Suprapubic skin (tissue), 4 donors: Measurements from ENCODE around the gene SEMA5A. TPM values are rescaled to one million over a fixed set of nuclear protein-coding genes. Genes with fewer than 3 reads are reported as not detected.

Experiments
- DNase-seq, 2 donors: peaks; one replicate each; pipeline ENCODE4 v3.0.0-alpha.2; 2019; ENCODE audit warnings: low spot score in 2 of 2
- H3K27ac ChIP-seq: fragments of 200-600 bp; sonication (generic); one replicate; pipeline ENCODE4 v1.5.1; 2019
- H3K27me3 ChIP-seq: fragments of 200-600 bp; sonication (generic); one replicate; pipeline ENCODE4 v1.5.1; 2019
- H3K36me3 ChIP-seq: fragments of 200-600 bp; sonication (generic); one replicate; pipeline ENCODE4 v1.5.1; 2019
- H3K4me1 ChIP-seq: fragments of 200-600 bp; sonication (generic); one replicate; pipeline ENCODE4 v1.5.1; 2019
- H3K4me3 ChIP-seq: fragments of 200-600 bp; sonication (generic); one replicate; pipeline ENCODE4 v1.5.1; 2019; ENCODE audit warnings: mild to moderate bottlenecking
- H3K9me3 ChIP-seq: fragments of 200-600 bp; sonication (generic); one replicate; pipeline ENCODE4 v1.5.1; 2019
- CTCF ChIP-seq, 2 donors: fragments of 200-600 bp in 1 of 2; fragments of 450-650 bp in 1 of 2; sonication (generic) in 1 of 2; IDR thresholded peaks; one replicate each; pipeline ENCODE4 v1.5.1; 2016 to 2019; ENCODE audit warnings: antibody characterized with exemption in 2 of 2, mild to moderate bottlenecking in 1 of 2, moderate library complexity in 1 of 2
- EP300 ChIP-seq: sonication (generic); formaldehyde crosslinking; IDR thresholded peaks from one replicate; pipeline ENCODE4 v1.6.1; 2017; ENCODE audit warnings: antibody characterized with exemption
- POLR2A ChIP-seq, 2 donors: fragments of 450-650 bp; IDR thresholded peaks; one replicate each; pipeline ENCODE4 v1.6.1; 2017; ENCODE audit warnings: antibody characterized with exemption in 2 of 2, mild to moderate bottlenecking in 2 of 2, moderate library complexity in 2 of 2
- POLR2AphosphoS5 ChIP-seq, 3 donors: sonication (generic); formaldehyde crosslinking; IDR thresholded peaks; one replicate each; pipeline ENCODE4 v1.6.1; 2017; ENCODE audit warnings: antibody characterized with exemption in 3 of 3
- WGBS: methylation state at CpG from one replicate; pipeline ENCODE4 v1.1.5; 2018; 5-methylcytosine and 5-hydroxymethylcytosine counted together
- total RNA-seq, 4 donors: library from RNA; depleted of rRNA; stranded (reverse); fragments of >200 nt; gene quantifications; one replicate each; pipeline ENCODE4 v1.1.0, GENCODE V29; 2016

Gene SEMA5A
- total RNA-seq, 4 donors from 2014 or later, result 14.5 to 31.7 (median 23.4) TPM

- Histone ChIP-seq H3K9me3 (no peaks in the 10 kb centered on the region), H3K27me3 (no peaks in the 10 kb centered on the region), H3K4me1 (peaks cover 18% of the 10 kb centered on the region), H3K27ac (no peak overlapping the region), H3K4me3 (no peak overlapping the region), H3K36me3 (no peaks in the 10 kb centered on the region)
- 17% methylated on average over 5 of the region's 5 CpGs for WGBS
- no peak for TF ChIP-seq EP300
- TF ChIP-seq POLR2AphosphoS5 (IDR thresholded peaks at IDR 0.05), result no peak
- TF ChIP-seq CTCF (IDR thresholded peaks at IDR 0.05), result no peak
- DNase-seq, result no peak
Observed at GRCh38 chr5:9348401-9348996, 197.4 kb downstream of the SEMA5A start.

GRCh38 chr5:9347541-9348295 is 198.2 kb downstream of the SEMA5A start:
- no peak overlapping the region for H3K27ac ChIP-seq

GRCh38 chr5:9347032-9347431 is 198.8 kb downstream of the SEMA5A start:
- no peak for DNase-seq
- 83% methylated on average over 3 of the region's 3 CpGs for WGBS
- H3K27ac ChIP-seq, result no peak overlapping the region
- no peak for TF ChIP-seq POLR2A (IDR thresholded peaks at IDR 0.05)
- no peak for TF ChIP-seq EP300
- no peaks in the 10 kb centered on the region for H3K36me3 ChIP-seq
- no peak overlapping the region for H3K4me3 ChIP-seq
- no peaks in the 10 kb centered on the region for H3K9me3 ChIP-seq
- H3K27me3 ChIP-seq, result no peaks in the 10 kb centered on the region
- peaks cover 21% of the 10 kb centered on the region for H3K4me1 ChIP-seq

More at GRCh38 chr5:9347541-9348295, 198.2 kb downstream of the SEMA5A start:
- peaks cover 21% of the 10 kb centered on the region for H3K4me1 ChIP-seq
- WGBS, result 57% methylated on average over 7 of the region's 7 CpGs
- H3K27me3 ChIP-seq, result no peaks in the 10 kb centered on the region
- TF ChIP-seq POLR2AphosphoS5 (IDR thresholded peaks at IDR 0.05) (no peak), CTCF (IDR thresholded peaks at IDR 0.05) (no peak), EP300 (no peak), POLR2A (IDR thresholded peaks at IDR 0.05) (no peak)
- no peak overlapping the region for H3K4me3 ChIP-seq
- DNase-seq, result no peak
- no peaks in the 10 kb centered on the region for H3K36me3 ChIP-seq
- no peaks in the 10 kb centered on the region for H3K9me3 ChIP-seq

- peaks cover 19% of the 10 kb centered on the region for H3K4me1 ChIP-seq
- DNase-seq, result no peak
- TF ChIP-seq EP300 (no peak), POLR2A (IDR thresholded peaks at IDR 0.05) (no peak)
- no peaks in the 10 kb centered on the region for H3K27me3 ChIP-seq
- H3K36me3 ChIP-seq, result no peaks in the 10 kb centered on the region
- H3K27ac ChIP-seq, result no peak overlapping the region
- 70% methylated on average over 1 of the region's 1 CpG for WGBS
- no peak overlapping the region for H3K4me3 ChIP-seq
- H3K9me3 ChIP-seq, result no peaks in the 10 kb centered on the region
Observed at GRCh38 chr5:9344751-9345240, 201.1 kb downstream of the SEMA5A start.

- no peak overlapping the region for H3K27ac ChIP-seq
- H3K27me3 ChIP-seq, result no peaks in the 10 kb centered on the region
- no peak for TF ChIP-seq POLR2AphosphoS5 (IDR thresholded peaks at IDR 0.05)
- no peak for TF ChIP-seq EP300
- no peak for TF ChIP-seq CTCF (IDR thresholded peaks at IDR 0.05)
- TF ChIP-seq POLR2A (IDR thresholded peaks at IDR 0.05), result no peak
- DNase-seq, result no peak
- H3K4me1 ChIP-seq, result peaks cover 9% of the 10 kb centered on the region
- no peaks in the 10 kb centered on the region for H3K36me3 ChIP-seq
- H3K4me3 ChIP-seq, result no peak overlapping the region
- H3K9me3 ChIP-seq, result no peaks in the 10 kb centered on the region
- WGBS, result 30% methylated on average over 3 of the region's 3 CpGs
Observed at GRCh38 chr5:9343146-9343850, 202.6 kb downstream of the SEMA5A start.
